Testis (tissue), 2 donors: ENCODE results near the gene ZNF558.

ENCODE experiments used
- POLR2A ChIP-seq: fragments of 450-650 bp; IDR thresholded peaks from one replicate; pipeline ENCODE4 v1.6.1; 2017; ENCODE audit warnings: antibody characterized with exemption, mild to moderate bottlenecking, moderate library complexity
- TF ChIP-seq, protein P1 (sequence below), 3 experiments: fragments of 450-650 bp in 2 of 3; fragments of 200-600 bp in 1 of 3; sonication (generic) in 1 of 3; IDR thresholded peaks; one replicate each; pipeline ENCODE4 v1.5.1; 2016 to 2019; ENCODE audit warnings: antibody characterized with exemption in 3 of 3, mild to moderate bottlenecking in 2 of 3, moderate library complexity in 1 of 3

DNA sequence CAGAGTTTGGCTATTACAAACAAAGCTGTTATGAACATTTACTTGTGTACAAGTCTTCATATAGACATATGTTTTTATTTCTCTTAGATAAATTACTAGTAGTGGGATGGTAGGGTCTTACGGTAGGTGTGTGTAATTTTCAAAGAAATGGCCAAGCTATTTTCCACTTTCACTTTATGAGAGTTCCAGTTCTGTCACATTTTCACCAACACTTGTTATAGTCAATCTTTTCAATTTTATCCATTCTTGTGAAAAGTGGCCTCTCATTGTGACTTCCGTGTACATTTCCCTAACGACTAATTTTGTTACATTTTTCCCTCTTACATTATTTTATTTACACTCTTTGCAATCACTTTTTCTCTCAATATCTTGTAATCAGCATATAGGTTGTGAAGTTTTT is 18.4 kb upstream of the ZNF558 start:
- TF ChIP-seq, protein P1, sequence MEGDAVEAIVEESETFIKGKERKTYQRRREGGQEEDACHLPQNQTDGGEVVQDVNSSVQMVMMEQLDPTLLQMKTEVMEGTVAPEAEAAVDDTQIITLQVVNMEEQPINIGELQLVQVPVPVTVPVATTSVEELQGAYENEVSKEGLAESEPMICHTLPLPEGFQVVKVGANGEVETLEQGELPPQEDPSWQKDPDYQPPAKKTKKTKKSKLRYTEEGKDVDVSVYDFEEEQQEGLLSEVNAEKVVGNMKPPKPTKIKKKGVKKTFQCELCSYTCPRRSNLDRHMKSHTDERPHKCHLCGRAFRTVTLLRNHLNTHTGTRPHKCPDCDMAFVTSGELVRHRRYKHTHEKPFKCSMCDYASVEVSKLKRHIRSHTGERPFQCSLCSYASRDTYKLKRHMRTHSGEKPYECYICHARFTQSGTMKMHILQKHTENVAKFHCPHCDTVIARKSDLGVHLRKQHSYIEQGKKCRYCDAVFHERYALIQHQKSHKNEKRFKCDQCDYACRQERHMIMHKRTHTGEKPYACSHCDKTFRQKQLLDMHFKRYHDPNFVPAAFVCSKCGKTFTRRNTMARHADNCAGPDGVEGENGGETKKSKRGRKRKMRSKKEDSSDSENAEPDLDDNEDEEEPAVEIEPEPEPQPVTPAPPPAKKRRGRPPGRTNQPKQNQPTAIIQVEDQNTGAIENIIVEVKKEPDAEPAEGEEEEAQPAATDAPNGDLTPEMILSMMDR (IDR thresholded peaks at IDR 0.05): no peak
- no peak for TF ChIP-seq POLR2A
